ENCODE measurements around the gene CTSD. TPM values are rescaled to one million over a fixed set of nuclear protein-coding genes. Genes with fewer than 3 reads are reported as not detected.

CTSD gene
- total RNA-seq, 1 experiment from 2014 or later, result 127 TPM

DNA sequence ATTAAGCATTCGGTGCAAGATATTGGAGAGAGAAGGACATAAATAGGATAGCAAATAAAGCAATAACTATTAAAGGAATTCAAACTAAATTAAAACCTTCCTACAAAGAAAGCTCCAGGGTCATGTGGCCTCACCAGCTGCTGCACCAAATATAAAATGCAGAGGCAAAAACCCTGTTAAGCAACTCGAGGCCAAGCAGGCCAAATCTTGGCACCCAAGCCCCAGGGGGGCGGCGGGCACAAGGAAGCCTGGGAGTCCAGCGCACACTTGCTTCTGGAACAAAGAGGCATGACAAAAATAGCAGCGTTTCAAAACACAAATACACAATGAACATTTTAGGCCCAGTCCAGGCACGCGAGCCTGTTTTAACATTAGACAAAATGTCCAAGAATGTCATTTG lies 46.0 kb downstream of the CTSD start:
- TF ChIP-seq TCF7L2 (IDR thresholded peaks at IDR 0.05; ENCODE audit: borderline replicate concordance, extremely low read depth, insufficient read depth, insufficient read length) (no peak), EZH2 (IDR thresholded peaks at IDR 0.05) (no peak), CBX3 (IDR thresholded peaks at IDR 0.05; ENCODE audit: low read depth) (no peak), EZH2phosphoT487 (IDR thresholded peaks at IDR 0.05; ENCODE audit: borderline replicate concordance) (no peak)
- TF ChIP-seq, protein P1, sequence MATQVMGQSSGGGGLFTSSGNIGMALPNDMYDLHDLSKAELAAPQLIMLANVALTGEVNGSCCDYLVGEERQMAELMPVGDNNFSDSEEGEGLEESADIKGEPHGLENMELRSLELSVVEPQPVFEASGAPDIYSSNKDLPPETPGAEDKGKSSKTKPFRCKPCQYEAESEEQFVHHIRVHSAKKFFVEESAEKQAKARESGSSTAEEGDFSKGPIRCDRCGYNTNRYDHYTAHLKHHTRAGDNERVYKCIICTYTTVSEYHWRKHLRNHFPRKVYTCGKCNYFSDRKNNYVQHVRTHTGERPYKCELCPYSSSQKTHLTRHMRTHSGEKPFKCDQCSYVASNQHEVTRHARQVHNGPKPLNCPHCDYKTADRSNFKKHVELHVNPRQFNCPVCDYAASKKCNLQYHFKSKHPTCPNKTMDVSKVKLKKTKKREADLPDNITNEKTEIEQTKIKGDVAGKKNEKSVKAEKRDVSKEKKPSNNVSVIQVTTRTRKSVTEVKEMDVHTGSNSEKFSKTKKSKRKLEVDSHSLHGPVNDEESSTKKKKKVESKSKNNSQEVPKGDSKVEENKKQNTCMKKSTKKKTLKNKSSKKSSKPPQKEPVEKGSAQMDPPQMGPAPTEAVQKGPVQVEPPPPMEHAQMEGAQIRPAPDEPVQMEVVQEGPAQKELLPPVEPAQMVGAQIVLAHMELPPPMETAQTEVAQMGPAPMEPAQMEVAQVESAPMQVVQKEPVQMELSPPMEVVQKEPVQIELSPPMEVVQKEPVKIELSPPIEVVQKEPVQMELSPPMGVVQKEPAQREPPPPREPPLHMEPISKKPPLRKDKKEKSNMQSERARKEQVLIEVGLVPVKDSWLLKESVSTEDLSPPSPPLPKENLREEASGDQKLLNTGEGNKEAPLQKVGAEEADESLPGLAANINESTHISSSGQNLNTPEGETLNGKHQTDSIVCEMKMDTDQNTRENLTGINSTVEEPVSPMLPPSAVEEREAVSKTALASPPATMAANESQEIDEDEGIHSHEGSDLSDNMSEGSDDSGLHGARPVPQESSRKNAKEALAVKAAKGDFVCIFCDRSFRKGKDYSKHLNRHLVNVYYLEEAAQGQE (IDR thresholded peaks at IDR 0.05; ENCODE audit: low read depth), result no peak
- TF ChIP-seq, protein P2, sequence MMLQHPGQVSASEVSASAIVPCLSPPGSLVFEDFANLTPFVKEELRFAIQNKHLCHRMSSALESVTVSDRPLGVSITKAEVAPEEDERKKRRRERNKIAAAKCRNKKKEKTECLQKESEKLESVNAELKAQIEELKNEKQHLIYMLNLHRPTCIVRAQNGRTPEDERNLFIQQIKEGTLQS (IDR thresholded peaks at IDR 0.05), result no peak
- ChIA-PET RAD21 (ENCODE audit: low non-redundant PET in 1 of 2, low total read pairs in 2 of 2, uncharacterized antibody in 2 of 2, unreplicated experiment in 2 of 2) (no interaction called here), POLR2A (no interaction called here), CTCF (interaction anchor here (1.8 kb wide), 1 partner anchor 24 kb away, joined by 4 read pairs; no protein-coding TSS in a partner anchor)
- Histone ChIP-seq H3K4me2 (ENCODE audit: low read length) (no peak overlapping the region), H3K36me3 (ENCODE audit: control insufficient read depth in 1 of 2, insufficient read depth in 2 of 2, low read length in 2 of 2) (no peaks in the 10 kb centered on the region), H3K27ac (ENCODE audit: low read depth, low read length) (no peak overlapping the region), H3K27me3 (ENCODE audit: insufficient read depth, low read length) (no peaks in the 10 kb centered on the region), H4K20me1 (ENCODE audit: insufficient read depth) (no peaks in the 10 kb centered on the region), H3K4me1 (ENCODE audit: control insufficient read depth in 1 of 2, insufficient read depth in 2 of 2, low read length in 2 of 2) (no peaks in the 10 kb centered on the region), H3K79me2 (ENCODE audit: insufficient read depth, low read length) (no peaks in the 10 kb centered on the region), H3K4me3 (replicated peaks in 1 of 2; ENCODE audit: low read depth in 1 of 2, low read length in 2 of 2) (no peak overlapping the region), H3K9me2 (ENCODE audit: insufficient read depth) (no peaks in the 10 kb centered on the region), H3K9ac (ENCODE audit: low read length) (no peak overlapping the region), H3K9me3 (ENCODE audit: control insufficient read depth in 1 of 2, insufficient read depth in 1 of 2, low read depth in 1 of 2, low read length in 2 of 2) (no peaks in the 10 kb centered on the region), H2AFZ (ENCODE audit: low read depth, low read length, poor library complexity, severe bottlenecking) (no peak overlapping the region)
- DNase-seq (ENCODE audit: low read depth, low spot score) (no peak), ATAC-seq (no peak)
- no TSS peak for BruUV-seq (replicated peaks)
- intact Hi-C loops (cut with micrococcal nuclease), result no loop called here

Data from HCT116 (cell line).